Astrocyte (in vitro differentiated cells and primary cell): ENCODE data around the gene ATRNL1. TPM values are rescaled to one million over a fixed set of nuclear protein-coding genes. Genes with fewer than 3 reads are reported as not detected.

Experiments
- DNase-seq: peaks from one replicate; pipeline ENCODE4 v3.0.0-alpha.2; 2010; ENCODE audit warnings: low read depth
- FAIRE-seq: peaks from 2 replicates; lab custom pipeline; 2011; peaks lifted over from hg19 to GRCh38; lab: Jason Lieb, UNC
- H2AFZ ChIP-seq: 2 replicates; pipeline ENCODE4 v1.6.0; 2012; ENCODE audit warnings: low read depth, low read length, inconsistent platforms
- H3K27ac ChIP-seq: 2 replicates; pipeline ENCODE4 v1.5.1; 2011; ENCODE audit warnings: low read depth, low read length, inconsistent platforms
- H3K27me3 ChIP-seq: 2 replicates; pipeline ENCODE4 v1.6.0; 2011; ENCODE audit warnings: low read length, inconsistent platforms; ENCODE audit not compliant: insufficient read depth
- H3K36me3 ChIP-seq: 2 replicates; pipeline ENCODE4 v1.5.1; 2011; ENCODE audit warnings: low read length, inconsistent platforms; ENCODE audit not compliant: insufficient read depth
- H3K4me1 ChIP-seq: 2 replicates; pipeline ENCODE4 v1.5.1; 2011; ENCODE audit warnings: low read length, inconsistent platforms; ENCODE audit not compliant: insufficient read depth
- H3K4me2 ChIP-seq: 2 replicates; pipeline ENCODE4 v1.6.0; 2012; ENCODE audit warnings: low read length, inconsistent platforms
- H3K4me3 ChIP-seq: 2 replicates; pipeline ENCODE4 v1.5.1; 2011; ENCODE audit warnings: low read depth, mild to moderate bottlenecking, low read length, inconsistent platforms; ENCODE audit not compliant: insufficient read depth
- H3K79me2 ChIP-seq: 2 replicates; pipeline ENCODE4 v1.6.0; 2012; ENCODE audit warnings: mild to moderate bottlenecking, low read length, inconsistent platforms; ENCODE audit not compliant: insufficient read depth
- H3K9ac ChIP-seq: 2 replicates; pipeline ENCODE4 v1.6.0; 2012; ENCODE audit warnings: mild to moderate bottlenecking, low read length, inconsistent platforms
- H3K9me3 ChIP-seq: 2 replicates; pipeline ENCODE4 v1.5.1; 2012; ENCODE audit warnings: low read depth, mild to moderate bottlenecking, low read length, inconsistent platforms; ENCODE audit not compliant: insufficient read depth
- H4K20me1 ChIP-seq: 2 replicates; pipeline ENCODE4 v1.6.0; 2012; ENCODE audit warnings: low read length, inconsistent platforms; ENCODE audit not compliant: insufficient read depth
- H3K27ac Mint-ChIP-seq: one replicate; pipeline ENCODE4 v1.8.0; 2021; ENCODE audit warnings: mild to moderate bottlenecking, mixed read lengths; ENCODE audit not compliant: unreplicated experiment
- H3K27me3 Mint-ChIP-seq: one replicate; pipeline ENCODE4 v1.8.0; 2021; ENCODE audit warnings: low read depth, mixed read lengths; ENCODE audit not compliant: unreplicated experiment
- H3K36me3 Mint-ChIP-seq: one replicate; pipeline ENCODE4 v1.8.0; 2021; ENCODE audit warnings: low read depth, mixed read lengths; ENCODE audit not compliant: unreplicated experiment
- H3K4me1 Mint-ChIP-seq: one replicate; pipeline ENCODE4 v1.8.0; 2021; ENCODE audit warnings: low read depth, mixed read lengths; ENCODE audit not compliant: unreplicated experiment
- H3K4me3 Mint-ChIP-seq: one replicate; pipeline ENCODE4 v1.8.0; 2021; ENCODE audit warnings: mild to moderate bottlenecking, moderate library complexity, mixed read lengths; ENCODE audit not compliant: unreplicated experiment
- H3K9me3 Mint-ChIP-seq: one replicate; pipeline ENCODE4 v1.8.0; 2021; ENCODE audit warnings: mild to moderate bottlenecking, mixed read lengths; ENCODE audit not compliant: unreplicated experiment
- CTCF ChIP-seq: IDR thresholded peaks from 2 replicates; pipeline ENCODE4 v1.5.1; 2011; ENCODE audit warnings: low read depth, mild to moderate bottlenecking, inconsistent platforms, low read length, moderate library complexity; ENCODE audit not compliant: insufficient read depth
- EZH2 ChIP-seq: IDR thresholded peaks from 2 replicates; pipeline ENCODE4 v1.6.1; 2012; ENCODE audit warnings: mild to moderate bottlenecking, low read length, inconsistent platforms; ENCODE audit not compliant: insufficient read depth
- total RNA-seq: library from RNA; stranded (reverse); gene quantifications from 2 replicates; pipeline ENCODE4 v1.2.1, GENCODE V29; 2021

The ATRNL1 gene
- total RNA-seq, 1 donor from 2014 or later: 17.5 TPM

DNA sequence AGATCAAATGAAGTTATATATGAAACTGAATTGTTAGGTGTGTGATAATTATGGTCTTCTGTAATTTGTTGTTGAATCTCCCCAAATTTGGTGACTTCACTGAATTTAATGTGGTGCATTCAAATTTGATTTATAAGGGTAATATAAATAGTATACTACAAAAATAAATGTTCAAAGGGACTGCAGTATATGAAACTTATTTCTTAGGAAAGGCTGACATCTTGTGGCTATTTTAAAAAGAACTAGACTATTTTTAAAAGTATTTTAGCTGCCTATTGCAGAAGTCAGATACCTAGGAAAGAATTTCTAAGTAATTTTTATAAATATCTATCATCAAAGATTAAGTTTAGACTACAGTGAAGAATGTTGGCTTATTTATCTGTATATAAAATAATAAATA lies 36.6 kb downstream of the ATRNL1 start:
- Histone ChIP-seq H3K9ac (no peak overlapping the region), H3K4me2 (no peak overlapping the region), H3K4me1 (no peaks in the 10 kb centered on the region), H4K20me1 (no peaks in the 10 kb centered on the region), H3K36me3 (no peaks in the 10 kb centered on the region), H3K4me3 (no peak overlapping the region), H3K27me3 (no peaks in the 10 kb centered on the region), H3K27ac (no peak overlapping the region), H3K79me2 (no peaks in the 10 kb centered on the region), H3K9me3 (no peaks in the 10 kb centered on the region), H2AFZ (no peak overlapping the region)
- FAIRE-seq: no peak
- Mint-ChIP-seq H3K4me3 (no peak overlapping the region), H3K9me3 (no peaks in the 10 kb centered on the region), H3K27me3 (no peaks in the 10 kb centered on the region), H3K36me3 (no peaks in the 10 kb centered on the region), H3K4me1 (peaks cover 7% of the 10 kb centered on the region), H3K27ac (no peak overlapping the region)
- peak; percentile 12 for DNase-seq
- TF ChIP-seq CTCF (no peak), EZH2 (no peak)

- FAIRE-seq: no peak
- Mint-ChIP-seq H3K36me3 (peaks cover 5% of the 10 kb centered on the region), H3K9me3 (peaks cover 6% of the 10 kb centered on the region), H3K4me3 (no peak overlapping the region), H3K27me3 (no peaks in the 10 kb centered on the region), H3K4me1 (no peaks in the 10 kb centered on the region), H3K27ac (no peak overlapping the region)
- Histone ChIP-seq H3K79me2 (no peaks in the 10 kb centered on the region), H3K9me3 (no peaks in the 10 kb centered on the region), H3K4me2 (no peak overlapping the region), H3K4me3 (no peak overlapping the region), H4K20me1 (no peaks in the 10 kb centered on the region), H2AFZ (no peak overlapping the region), H3K36me3 (no peaks in the 10 kb centered on the region), H3K27ac (no peak overlapping the region), H3K9ac (no peak overlapping the region), H3K4me1 (no peaks in the 10 kb centered on the region), H3K27me3 (no peaks in the 10 kb centered on the region)
- TF ChIP-seq EZH2 (no peak), CTCF (no peak)
- no peak for DNase-seq
Observed at GRCh38 chr10:115136616-115137015, 43.5 kb downstream of the ATRNL1 start.

- H3K9me3 ChIP-seq: no peaks in the 10 kb centered on the region
- H3K36me3 ChIP-seq: no peaks in the 10 kb centered on the region
- H4K20me1 ChIP-seq: no peaks in the 10 kb centered on the region
- no peaks in the 10 kb centered on the region for H3K79me2 ChIP-seq
- no peaks in the 10 kb centered on the region for H3K27me3 Mint-ChIP-seq
- no peak overlapping the region for H3K27ac Mint-ChIP-seq
- peaks cover 6% of the 10 kb centered on the region for H3K9me3 Mint-ChIP-seq
- no peaks in the 10 kb centered on the region for H3K27me3 ChIP-seq
- no peak overlapping the region for H3K4me2 ChIP-seq
- H2AFZ ChIP-seq: no peak overlapping the region
- H3K27ac ChIP-seq: no peak overlapping the region
- no peak overlapping the region for H3K9ac ChIP-seq
- no peak overlapping the region for H3K4me3 Mint-ChIP-seq
- peak; percentile 1 for DNase-seq
- H3K4me1 ChIP-seq: no peaks in the 10 kb centered on the region
- H3K4me1 Mint-ChIP-seq: no peaks in the 10 kb centered on the region
- no peak for FAIRE-seq
- H3K36me3 Mint-ChIP-seq: peaks cover 5% of the 10 kb centered on the region
- H3K4me3 ChIP-seq: no peak overlapping the region
- no peak for TF ChIP-seq EZH2
- TF ChIP-seq CTCF: peak; percentile 46
Observed at GRCh38 chr10:115141254-115141653, 48.1 kb downstream of the ATRNL1 start.
